ENCODE results near the gene MYPOP. TPM values are rescaled to one million over a fixed set of nuclear protein-coding genes. Genes with fewer than 3 reads are reported as not detected.

The MYPOP gene
- total and polyA plus RNA-seq, 9 of the 15 experiments (the other 6 are each of a cell fraction or from before 2014, with no cell fraction given) = 0.32 to 7.6 (median 1.6) TPM

DNA sequence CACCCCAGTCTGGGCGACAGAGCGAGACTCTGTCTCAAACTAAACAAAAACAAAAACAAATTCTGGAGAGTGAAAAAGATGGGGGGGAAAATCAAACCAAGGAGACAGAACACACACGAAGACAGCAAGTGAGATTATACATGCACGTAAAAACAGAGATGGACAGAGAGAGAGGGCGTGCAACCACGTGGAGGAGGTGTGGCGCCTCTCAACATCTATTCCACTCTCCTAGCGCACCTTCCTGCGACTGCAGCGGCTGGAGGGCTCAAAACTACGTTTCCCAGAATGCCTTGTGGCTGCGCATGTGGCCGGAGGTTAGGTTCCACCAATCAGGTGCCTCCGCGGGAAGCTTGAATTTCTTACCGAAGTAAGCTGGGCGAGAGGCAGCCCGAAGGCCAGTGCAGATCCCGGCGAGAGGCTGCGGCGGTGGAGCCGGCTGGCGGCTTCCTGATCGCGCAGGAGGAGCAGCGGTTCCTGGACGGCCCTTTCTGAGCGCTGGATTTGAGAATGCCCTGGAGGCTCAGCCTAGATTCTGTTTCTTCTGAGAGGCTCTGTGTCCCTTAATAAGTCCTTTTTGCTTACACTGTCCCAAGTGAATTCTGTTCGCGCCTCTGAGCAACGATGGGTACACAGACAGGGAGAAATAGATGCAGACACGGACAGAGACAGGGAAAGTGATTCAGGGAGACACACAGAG, 25.3 kb upstream of the MYPOP start (continued):
- TF ChIP-seq ZNF609 (CRISPR knock-in tag; IDR thresholded peaks at IDR 0.05; ENCODE audit: borderline replicate concordance) = no peak
- no peak for TF ChIP-seq PYGO2 (tag; IDR thresholded peaks at IDR 0.05)
- TF ChIP-seq, protein P1, sequence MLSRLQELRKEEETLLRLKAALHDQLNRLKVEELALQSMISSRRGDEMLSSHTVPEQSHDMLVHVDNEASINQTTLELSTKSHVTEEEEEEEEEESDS (CRISPR knock-in tag; IDR thresholded peaks at IDR 0.05) = no peak
- peak; percentile 91; the same call in 1 of the 2 replicates for TF ChIP-seq ETS1 (conservative IDR thresholded peaks at IDR 0.05; ENCODE audit: control insufficient read depth, low read depth, low read length)
- TF ChIP-seq SMARCC2 (IDR thresholded peaks at IDR 0.05; ENCODE audit: low read depth) = no peak
- TF ChIP-seq U2AF1 (optimal IDR thresholded peaks at IDR 0.05; ENCODE audit: low read depth, low read length) = no peak
- no peak for TF ChIP-seq ZNF507 (tag; conservative IDR thresholded peaks at IDR 0.05)
- TF ChIP-seq EHMT2 (IDR thresholded peaks at IDR 0.05) = peak; percentile 66; the same call in 1 of the 2 replicates
- no peak for TF ChIP-seq ZFP91 (CRISPR knock-in tag; IDR thresholded peaks at IDR 0.05)
- no peak for TF ChIP-seq ZNF224 (CRISPR knock-in tag; IDR thresholded peaks at IDR 0.05)
- no peak for TF ChIP-seq EZH2 (IDR thresholded peaks at IDR 0.05; ENCODE audit: borderline replicate concordance, low read depth, low read length)
- TF ChIP-seq NEUROD1 (IDR thresholded peaks at IDR 0.05; ENCODE audit: borderline replicate concordance, low read depth, low read length, partially characterized antibody) = peak; percentile 59
- TF ChIP-seq FOXM1 (IDR thresholded peaks at IDR 0.05; ENCODE audit: low read depth) = peak; percentile 88
- no peak for TF ChIP-seq FOXM1 (CRISPR knock-in tag; IDR thresholded peaks at IDR 0.05; ENCODE audit: low read depth)
- peak; percentile 73 for TF ChIP-seq LCOR (CRISPR knock-in tag; IDR thresholded peaks at IDR 0.05)
- TF ChIP-seq, protein P2, sequence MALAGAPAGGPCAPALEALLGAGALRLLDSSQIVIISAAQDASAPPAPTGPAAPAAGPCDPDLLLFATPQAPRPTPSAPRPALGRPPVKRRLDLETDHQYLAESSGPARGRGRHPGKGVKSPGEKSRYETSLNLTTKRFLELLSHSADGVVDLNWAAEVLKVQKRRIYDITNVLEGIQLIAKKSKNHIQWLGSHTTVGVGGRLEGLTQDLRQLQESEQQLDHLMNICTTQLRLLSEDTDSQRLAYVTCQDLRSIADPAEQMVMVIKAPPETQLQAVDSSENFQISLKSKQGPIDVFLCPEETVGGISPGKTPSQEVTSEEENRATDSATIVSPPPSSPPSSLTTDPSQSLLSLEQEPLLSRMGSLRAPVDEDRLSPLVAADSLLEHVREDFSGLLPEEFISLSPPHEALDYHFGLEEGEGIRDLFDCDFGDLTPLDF (CRISPR knock-in tag; IDR thresholded peaks at IDR 0.05) = peak; percentile 93
- TF ChIP-seq JUN (IDR thresholded peaks at IDR 0.05; ENCODE audit: borderline replicate concordance, low read depth, low read length) = 0 out of 2 replicates have a peak, but pooled peaks have one; percentile 24
- no peak for TF ChIP-seq JUN (CRISPR knock-in tag; IDR thresholded peaks at IDR 0.05; ENCODE audit: borderline replicate concordance)
